Loucy (cell line): Measurements from ENCODE around the gene GLO1.

Source experiments
- H2AFZ ChIP-seq: fragments of 200-600 bp; sonication (generic); 2 replicates; pipeline ENCODE4 v1.6.0; 2016; ENCODE audit warnings: antibody characterized with exemption, mild to moderate bottlenecking, low read length, moderate library complexity
- H3F3A ChIP-seq: fragments of 200-600 bp; 2 replicates; pipeline ENCODE4 v1.6.0; 2016; ENCODE audit warnings: antibody characterized with exemption, low read depth, mild to moderate bottlenecking
- H3K27me3 ChIP-seq: fragments of 200-600 bp; sonication (generic); 2 replicates; pipeline ENCODE4 v1.6.1; 2014; ENCODE audit warnings: low read length, mild to moderate bottlenecking; ENCODE audit not compliant: insufficient read depth, poor library complexity, severe bottlenecking
- H3K36me3 ChIP-seq: fragments of 200-600 bp; sonication (generic); 2 replicates; pipeline ENCODE4 v1.6.1; 2016; ENCODE audit warnings: low read length; ENCODE audit not compliant: insufficient read depth
- H3K4me1 ChIP-seq: fragments of 200-600 bp; sonication (generic); 2 replicates; pipeline ENCODE4 v1.5.1; 2014; ENCODE audit warnings: low read length, mild to moderate bottlenecking; ENCODE audit not compliant: insufficient read depth, poor library complexity, severe bottlenecking
- H3K4me2 ChIP-seq: fragments of 200-600 bp; sonication (generic); 2 replicates; pipeline ENCODE4 v1.6.0; 2014; ENCODE audit warnings: antibody characterized with exemption, low read length, low read depth, mild to moderate bottlenecking; ENCODE audit not compliant: poor library complexity, severe bottlenecking
- H3K4me3 ChIP-seq: fragments of 200-600 bp; sonication (generic); 2 replicates; pipeline ENCODE4 v1.5.1; 2014; ENCODE audit warnings: low read length, mild to moderate bottlenecking, mixed read lengths; ENCODE audit not compliant: poor library complexity, severe bottlenecking
- H3K79me2 ChIP-seq: fragments of 200-600 bp; sonication (generic); 2 replicates; pipeline ENCODE4 v1.6.1; 2014; ENCODE audit warnings: low read length; ENCODE audit not compliant: insufficient read depth
- H3K9ac ChIP-seq: fragments of 200-600 bp; sonication (generic); 2 replicates; pipeline ENCODE4 v1.6.0; 2014; ENCODE audit warnings: mild to moderate bottlenecking, low read depth, low read length, moderate library complexity; ENCODE audit not compliant: poor library complexity, severe bottlenecking
- H3K9me2 ChIP-seq: fragments of 200-600 bp; sonication (generic); replicated peaks from 2 replicates; pipeline ENCODE4 v1.6.1; 2016; ENCODE audit warnings: low read depth, low read length, mixed read lengths
- H3K9me3 ChIP-seq: fragments of 200-600 bp; sonication (generic); 2 replicates; pipeline ENCODE4 v1.6.1; 2014; ENCODE audit warnings: mild to moderate bottlenecking, antibody characterized with exemption, low read length, low read depth; ENCODE audit not compliant: insufficient read depth
- H4K20me1 ChIP-seq: fragments of 200-600 bp; sonication (generic); 2 replicates; pipeline ENCODE4 v1.6.0; 2014; ENCODE audit warnings: antibody characterized with exemption, low read length, mild to moderate bottlenecking; ENCODE audit not compliant: insufficient read depth, poor library complexity, severe bottlenecking
- CTCF ChIP-seq: fragments of 200-600 bp; sonication (generic); conservative IDR thresholded peaks from 2 replicates; pipeline ENCODE4 v1.5.1; 2014; ENCODE audit warnings: mild to moderate bottlenecking, antibody characterized with exemption, low read length
- EZH2phosphoT487 ChIP-seq: fragments of 200-600 bp; IDR thresholded peaks from 2 replicates; pipeline ENCODE4 v1.6.1; 2018; ENCODE audit warnings: antibody characterized with exemption, mild to moderate bottlenecking, moderate library complexity, borderline replicate concordance

GLO1 gene

GRCh38 chr6:38716825-38717224, 13.9 kb upstream of the GLO1 start:
- no peak overlapping the region for H2AFZ ChIP-seq
- no peaks in the 10 kb centered on the region for H3F3A ChIP-seq
- peaks cover 13% of the 10 kb centered on the region for H3K4me1 ChIP-seq
- no peaks in the 10 kb centered on the region for H3K27me3 ChIP-seq
- no peak for TF ChIP-seq EZH2phosphoT487
- TF ChIP-seq CTCF, result no peak
- no peak overlapping the region for H3K9ac ChIP-seq
- no peaks in the 10 kb centered on the region for H3K9me2 ChIP-seq
- no peak overlapping the region for H3K4me2 ChIP-seq
- no peaks in the 10 kb centered on the region for H3K9me3 ChIP-seq
- no peaks in the 10 kb centered on the region for H3K36me3 ChIP-seq
- H4K20me1 ChIP-seq, result no peaks in the 10 kb centered on the region
- H3K4me3 ChIP-seq, result no peak overlapping the region
- H3K79me2 ChIP-seq, result no peaks in the 10 kb centered on the region

DNA sequence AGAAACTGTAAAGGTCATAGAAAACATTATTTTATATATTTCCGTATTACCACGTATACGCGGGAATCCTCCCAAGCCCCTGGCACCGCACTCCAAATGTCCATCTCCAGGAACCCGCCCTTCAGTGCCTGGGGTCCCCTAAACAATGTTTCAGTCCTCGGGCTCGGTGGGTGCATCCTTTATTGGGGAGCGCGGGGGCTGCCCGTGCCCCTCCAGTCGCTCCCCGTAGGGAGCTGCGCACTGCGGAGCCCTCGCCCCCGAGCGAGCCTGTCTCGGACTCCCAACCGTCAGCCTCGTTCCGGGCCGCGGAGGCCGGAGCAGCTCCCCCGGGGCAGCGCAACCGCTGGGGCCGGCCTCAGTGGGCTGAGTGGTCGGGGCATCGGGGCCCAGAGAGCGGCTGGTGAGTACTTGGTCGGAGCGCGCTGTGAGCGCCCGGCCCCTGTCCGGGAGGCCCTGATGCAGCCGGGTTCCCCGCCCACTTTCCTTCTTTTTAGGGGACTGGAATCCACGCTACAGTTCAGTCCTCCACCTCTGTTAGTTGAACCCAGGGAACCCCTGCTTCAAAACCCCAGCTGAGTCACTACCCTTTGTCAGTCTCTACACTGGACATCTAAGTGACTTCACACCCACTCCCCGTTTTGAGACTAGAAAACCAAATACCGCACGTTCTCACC, 12.2 kb upstream of the GLO1 start, which contains the start of gene DNAH8:
TSS of gene DNAH8 (plus strand) at position 296 of the 674 bp plus-strand sequence. CDS start 7,499 bp downstream, outside the sequence.
- Histone ChIP-seq H3K36me3 (no peaks in the 10 kb centered on the region), H3K9me2 (no peaks in the 10 kb centered on the region), H3K27me3 (no peaks in the 10 kb centered on the region), H3K4me3 (peak within 1 kb of the TSS; percentile 29), H3F3A (no peaks in the 10 kb centered on the region), H4K20me1 (no peaks in the 10 kb centered on the region), H2AFZ (peak within 1 kb of the TSS; percentile 85), H3K4me1 (peaks cover 13% of the 10 kb centered on the region), H3K79me2 (no peaks in the 10 kb centered on the region), H3K9ac (no peak within 1 kb of the TSS), H3K4me2 (peak within 1 kb of the TSS; percentile 40), H3K9me3 (no peaks in the 10 kb centered on the region)
- no peak for TF ChIP-seq EZH2phosphoT487
- TF ChIP-seq CTCF, result no peak

DNA sequence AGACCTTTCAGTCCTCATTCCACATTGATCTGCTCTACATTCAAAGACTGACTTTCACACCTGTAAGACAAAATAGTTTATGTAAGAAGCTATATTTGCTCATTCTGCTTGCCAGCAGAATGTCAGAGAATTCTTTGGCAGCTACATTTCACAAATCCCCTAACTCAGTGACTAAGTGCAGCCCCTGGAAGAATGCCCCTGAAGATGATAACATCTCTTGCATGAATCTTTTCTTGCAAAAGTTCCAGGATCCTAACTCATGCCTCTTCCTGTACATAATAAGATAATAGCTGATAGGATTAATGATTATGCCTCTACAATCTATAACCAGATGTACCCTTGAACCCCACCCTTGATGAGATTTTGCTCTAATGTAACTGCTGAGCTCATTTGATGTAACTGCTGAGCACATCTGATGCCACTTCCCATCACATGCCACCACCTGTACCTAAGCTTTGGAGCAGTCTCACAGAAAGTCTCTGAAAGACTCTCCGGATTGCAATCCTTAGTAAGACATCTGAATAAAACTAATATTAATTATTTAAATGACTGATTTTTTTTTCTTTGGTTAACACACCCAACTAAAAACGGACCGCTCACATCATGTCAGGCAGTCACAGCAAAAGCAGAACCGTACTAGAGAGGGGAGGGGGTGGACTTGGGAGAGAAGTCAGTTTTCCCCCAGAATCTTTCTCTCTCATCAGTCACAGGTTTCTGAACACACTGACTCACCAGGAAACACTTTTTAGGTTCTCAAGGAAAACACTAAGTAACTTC, 11.5 kb upstream of the GLO1 start:
- H3K4me2 ChIP-seq, result peak overlapping the region; percentile 40
- TF ChIP-seq CTCF (no peak), EZH2phosphoT487 (no peak)

More for the DNA sequence above, 11.5 kb upstream of the GLO1 start:
- Histone ChIP-seq H3K9me3 (no peaks in the 10 kb centered on the region), H3K36me3 (no peaks in the 10 kb centered on the region), H2AFZ (peak overlapping the region; percentile 85), H3F3A (no peaks in the 10 kb centered on the region), H3K4me3 (peak overlapping the region; percentile 29), H3K9me2 (no peaks in the 10 kb centered on the region), H3K79me2 (no peaks in the 10 kb centered on the region), H3K27me3 (no peaks in the 10 kb centered on the region), H3K4me1 (peaks cover 13% of the 10 kb centered on the region), H3K9ac (no peak overlapping the region), H4K20me1 (no peaks in the 10 kb centered on the region)
